Fibroblast of lung (primary cell): ENCODE measurements around the gene FYB2. TPM values are rescaled to one million over a fixed set of nuclear protein-coding genes. Genes with fewer than 3 reads are reported as not detected.
A peak's percentile ranks its signal among the peaks of the same experiment; 100 is the strongest.

ENCODE experiments used
- DNase-seq, 2 donors: peaks; one replicate each; pipeline versions ENCODE4 v3.0.0 to v3.0.0-alpha.2; 2010; ENCODE audit warnings: low read depth in 2 of 2
- H2AFZ ChIP-seq: 2 replicates; pipeline ENCODE4 v1.5.1; 2012; ENCODE audit warnings: low read length, control low read depth, inconsistent platforms
- H3K27ac ChIP-seq: 2 replicates; pipeline ENCODE4 v1.5.1; 2011; ENCODE audit warnings: low read length, control low read depth; ENCODE audit not compliant: insufficient read depth
- H3K27me3 ChIP-seq: 2 replicates; pipeline ENCODE4 v1.5.1; 2011; ENCODE audit warnings: mild to moderate bottlenecking, low read length; ENCODE audit not compliant: control insufficient read depth, insufficient read depth
- H3K36me3 ChIP-seq: 2 replicates; pipeline ENCODE4 v1.5.1; 2011; ENCODE audit warnings: low read length; ENCODE audit not compliant: control insufficient read depth, insufficient read depth
- H3K4me1 ChIP-seq: 2 replicates; pipeline ENCODE4 v1.5.1; 2011; ENCODE audit warnings: low read length; ENCODE audit not compliant: control insufficient read depth, insufficient read depth; ENCODE audit errors: extremely low read depth
- H3K4me2 ChIP-seq: 2 replicates; pipeline ENCODE4 v1.5.1; 2011; ENCODE audit warnings: low read length, control low read depth; ENCODE audit not compliant: insufficient read depth; ENCODE audit errors: extremely low read depth
- H3K4me3 ChIP-seq, 4 experiments: fragments of 200-600 bp in 1 of 4; sonication (generic) in 1 of 4; replicated peaks in 1 of 4; 2 replicates each; pipeline ENCODE4 v1.5.1; 2011 to 2016; ENCODE audit warnings: low read length in 4 of 4, low read depth in 3 of 4, mild to moderate bottlenecking in 3 of 4, control low read depth in 2 of 4, inconsistent platforms in 1 of 4, mixed read lengths in 1 of 4; ENCODE audit not compliant: insufficient read depth in 1 of 4; ENCODE audit errors: control extremely low read depth in 1 of 4
- H3K79me2 ChIP-seq: 2 replicates; pipeline ENCODE4 v1.5.1; 2012; ENCODE audit warnings: mild to moderate bottlenecking, low read length, inconsistent platforms; ENCODE audit not compliant: control insufficient read depth, insufficient read depth
- H3K9ac ChIP-seq: 2 replicates; pipeline ENCODE4 v1.5.1; 2011; ENCODE audit warnings: mild to moderate bottlenecking, low read length, control low read depth; ENCODE audit not compliant: insufficient read depth
- H3K9me3 ChIP-seq: 2 replicates; pipeline ENCODE4 v1.5.1; 2012; ENCODE audit warnings: low read depth, low read length; ENCODE audit not compliant: control insufficient read depth, insufficient read depth
- H4K20me1 ChIP-seq: 2 replicates; pipeline ENCODE4 v1.5.1; 2011; ENCODE audit warnings: low read length; ENCODE audit not compliant: control insufficient read depth, insufficient read depth; ENCODE audit errors: extremely low read depth
- CTCF ChIP-seq, 2 donors: IDR thresholded peaks in 1 of 2; conservative IDR thresholded peaks in 1 of 2; 1 replicate in 1 of 2; 2 replicates in 1 of 2; pipeline ENCODE4 v1.5.1; 2011 to 2012; ENCODE audit warnings: low read length in 2 of 2, control low read depth in 1 of 2, inconsistent platforms in 1 of 2, low read depth in 1 of 2, mild to moderate bottlenecking in 1 of 2
- EZH2 ChIP-seq: IDR thresholded peaks from 2 replicates; pipeline ENCODE4 v1.5.1; 2012; ENCODE audit warnings: low read length, control low read depth, mild to moderate bottlenecking; ENCODE audit errors: missing control alignments
- polyA plus RNA-seq, 2 donors: library from polyadenylated mRNA; depleted of rRNA in 1 of 2; stranded (reverse) in 1 of 2; unstranded in 1 of 2; fragments of >200 nt; gene quantifications; 2 replicates each; pipeline ENCODE4 v1.2.1, GENCODE V29; 2011 to 2012; ENCODE audit warnings: missing spikeins in 1 of 2
- total RNA-seq: library from RNA; depleted of rRNA; stranded (reverse); fragments of >200 nt; gene quantifications from 2 replicates; pipeline ENCODE4 v1.2.1, GENCODE V29; 2014

Gene FYB2
- total and polyA plus RNA-seq, 2 donors (not counting 1 experiment from before 2014, with no cell fraction given) = not detected

GRCh38 chr1:56825436-56825835 is 6.2 kb upstream of the FYB2 start:
- Histone ChIP-seq H4K20me1 (no peaks in the 10 kb centered on the region), H3K79me2 (no peaks in the 10 kb centered on the region), H3K27ac (no peak overlapping the region), H3K4me1 (peaks cover 8% of the 10 kb centered on the region), H3K9ac (no peak overlapping the region), H3K27me3 (no peaks in the 10 kb centered on the region), H3K4me3 (no peak overlapping the region), H3K9me3 (no peaks in the 10 kb centered on the region), H3K36me3 (no peaks in the 10 kb centered on the region), H2AFZ (no peak overlapping the region), H3K4me2 (no peak overlapping the region)
- DNase-seq = peak in 1 of 2 donors; percentile 58
- TF ChIP-seq EZH2 (no peak), CTCF (conservative IDR thresholded peaks at IDR 0.05 in 1 of 2, IDR thresholded peaks at IDR 0.05 in 1 of 2; ENCODE audit: low read depth in 1 of 2, low read length in 2 of 2) (no peak)

GRCh38 chr1:56824938-56825337 is 5.7 kb upstream of the FYB2 start:
- H3K4me1 ChIP-seq = peaks cover 8% of the 10 kb centered on the region
- no peaks in the 10 kb centered on the region for H3K9me3 ChIP-seq
- H3K27me3 ChIP-seq = no peaks in the 10 kb centered on the region
- DNase-seq = peak in 1 of 2 donors; percentile 25
- no peak for TF ChIP-seq CTCF (conservative IDR thresholded peaks at IDR 0.05 in 1 of 2, IDR thresholded peaks at IDR 0.05 in 1 of 2; ENCODE audit: low read depth in 1 of 2, low read length in 2 of 2)
- no peak overlapping the region for H2AFZ ChIP-seq
- no peaks in the 10 kb centered on the region for H4K20me1 ChIP-seq
- H3K27ac ChIP-seq = no peak overlapping the region
- no peaks in the 10 kb centered on the region for H3K79me2 ChIP-seq
- H3K4me3 ChIP-seq = no peak overlapping the region
- no peak overlapping the region for H3K4me2 ChIP-seq
- H3K9ac ChIP-seq = no peak overlapping the region
- no peaks in the 10 kb centered on the region for H3K36me3 ChIP-seq

- Histone ChIP-seq H3K4me1 (peaks cover 8% of the 10 kb centered on the region), H3K9me3 (no peaks in the 10 kb centered on the region), H4K20me1 (no peaks in the 10 kb centered on the region), H3K9ac (no peak overlapping the region), H3K27me3 (no peaks in the 10 kb centered on the region), H3K79me2 (no peaks in the 10 kb centered on the region), H3K4me2 (no peak overlapping the region), H3K4me3 (no peak overlapping the region), H3K27ac (no peak overlapping the region), H2AFZ (no peak overlapping the region), H3K36me3 (no peaks in the 10 kb centered on the region)
- TF ChIP-seq EZH2 = no peak
- TF ChIP-seq CTCF (conservative IDR thresholded peaks at IDR 0.05 in 1 of 2, IDR thresholded peaks at IDR 0.05 in 1 of 2; ENCODE audit: low read depth in 1 of 2, low read length in 2 of 2) = no peak
- DNase-seq = peak in 1 of 2 donors; percentile 41
Observed at GRCh38 chr1:56824271-56824670, 5.1 kb upstream of the FYB2 start.
